ENCODE results near the gene SEMA6B. TPM values are rescaled to one million over a fixed set of nuclear protein-coding genes. Genes with fewer than 3 reads are reported as not detected.

Gene SEMA6B
- total and polyA plus RNA-seq, 10 of the 15 experiments (the other 5 are each of a cell fraction or from before 2014, with no cell fraction given) = 0.13 TPM; not detected in 9

GRCh38 chr19:4557971-4558941 is 1.2 kb downstream of the SEMA6B start (continued):
- no peak for TF ChIP-seq BCL3 (IDR thresholded peaks at IDR 0.05; ENCODE audit: borderline replicate concordance, insufficient read depth, low read depth, low read length, poor library complexity, severe bottlenecking)
- no peak for TF ChIP-seq ATF2 (IDR thresholded peaks at IDR 0.05; ENCODE audit: low read length)
- no peak for TF ChIP-seq NFXL1 (IDR thresholded peaks at IDR 0.05; ENCODE audit: borderline replicate concordance)
- no peak for TF ChIP-seq MTA3 (IDR thresholded peaks at IDR 0.05; ENCODE audit: borderline replicate concordance, low read length)
- TF ChIP-seq, protein P1, sequence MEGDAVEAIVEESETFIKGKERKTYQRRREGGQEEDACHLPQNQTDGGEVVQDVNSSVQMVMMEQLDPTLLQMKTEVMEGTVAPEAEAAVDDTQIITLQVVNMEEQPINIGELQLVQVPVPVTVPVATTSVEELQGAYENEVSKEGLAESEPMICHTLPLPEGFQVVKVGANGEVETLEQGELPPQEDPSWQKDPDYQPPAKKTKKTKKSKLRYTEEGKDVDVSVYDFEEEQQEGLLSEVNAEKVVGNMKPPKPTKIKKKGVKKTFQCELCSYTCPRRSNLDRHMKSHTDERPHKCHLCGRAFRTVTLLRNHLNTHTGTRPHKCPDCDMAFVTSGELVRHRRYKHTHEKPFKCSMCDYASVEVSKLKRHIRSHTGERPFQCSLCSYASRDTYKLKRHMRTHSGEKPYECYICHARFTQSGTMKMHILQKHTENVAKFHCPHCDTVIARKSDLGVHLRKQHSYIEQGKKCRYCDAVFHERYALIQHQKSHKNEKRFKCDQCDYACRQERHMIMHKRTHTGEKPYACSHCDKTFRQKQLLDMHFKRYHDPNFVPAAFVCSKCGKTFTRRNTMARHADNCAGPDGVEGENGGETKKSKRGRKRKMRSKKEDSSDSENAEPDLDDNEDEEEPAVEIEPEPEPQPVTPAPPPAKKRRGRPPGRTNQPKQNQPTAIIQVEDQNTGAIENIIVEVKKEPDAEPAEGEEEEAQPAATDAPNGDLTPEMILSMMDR (IDR thresholded peaks at IDR 0.05 in 2 of 3, conservative IDR thresholded peaks at IDR 0.05 in 1 of 3; ENCODE audit: control insufficient read depth in 2 of 3, extremely low read depth in 1 of 3, insufficient read depth in 1 of 3, low read depth in 3 of 3, low read length in 3 of 3) = peak; percentile 77 to 100 (median 91)

Measured in GM12878 (cell line).